Ovary (tissue), 3 donors: ENCODE results near the gene DNMT3L.

Experiments
- CTCF ChIP-seq, 3 donors: fragments of 450-650 bp in 2 of 3; fragments of 200-600 bp in 1 of 3; IDR thresholded peaks; one replicate each; pipeline versions ENCODE4 v1.5.1 to v1.8.0; 2016 to 2022; ENCODE audit warnings: antibody characterized with exemption in 3 of 3, mild to moderate bottlenecking in 1 of 3
- EP300 ChIP-seq: sonication (generic); formaldehyde crosslinking; IDR thresholded peaks from one replicate; pipeline ENCODE4 v1.6.1; 2017; ENCODE audit warnings: antibody characterized with exemption
- POLR2A ChIP-seq: fragments of 450-650 bp; IDR thresholded peaks from one replicate; pipeline ENCODE4 v1.6.1; 2017; ENCODE audit warnings: antibody characterized with exemption, mild to moderate bottlenecking, moderate library complexity
- donor health status: DM: no; HTN: no; CAD: no.

- TF ChIP-seq CTCF (IDR thresholded peaks at IDR 0.05) (no peak), POLR2A (no peak), EP300 (no peak)
Observed at GRCh38 chr21:44301961-44302406, 40.3 kb upstream of the DNMT3L start.
